Stimulated activated CD4-positive, alpha-beta T cell treated with anti-CD3 and anti-CD28 coated beads, Interleukin-4, amount 100 ng/mL, for 48 hours (primary cell): ENCODE results near the gene CHAT.

Experiments used
- DNase-seq, 2 donors: peaks; one replicate each; pipeline ENCODE4 v3.0.0-alpha.2; 2020; ENCODE audit warnings: low read depth in 2 of 2

Gene CHAT

GRCh38 chr10:49686651-49687050, 72.8 kb downstream of the CHAT start:
- DNase-seq, result no peak

- DNase-seq, result no peak
These were observed 74.5 kb downstream of the CHAT start for GRCh38 chr10:49688261-49688846.

- no peak for DNase-seq
These were observed 75.1 kb downstream of the CHAT start for GRCh38 chr10:49688920-49689319.

- DNase-seq, result no peak
These were observed 76.2 kb downstream of the CHAT start for GRCh38 chr10:49689882-49690510.

GRCh38 chr10:49690698-49691356, 77.0 kb downstream of the CHAT start:
- no peak for DNase-seq

GRCh38 chr10:49691588-49691987, 77.8 kb downstream of the CHAT start:
- no peak for DNase-seq

- no peak for DNase-seq
These were observed 80.6 kb downstream of the CHAT start for GRCh38 chr10:49694466-49694865.

- no peak for DNase-seq
These were observed 82.5 kb downstream of the CHAT start for GRCh38 chr10:49696311-49696710.

- DNase-seq, result no peak
These were observed 84.8 kb downstream of the CHAT start for GRCh38 chr10:49698679-49699078.

- no peak for DNase-seq
These were observed 86.4 kb downstream of the CHAT start for GRCh38 chr10:49700211-49700610.

- no peak for DNase-seq
These were observed 87.2 kb downstream of the CHAT start for GRCh38 chr10:49700997-49701396.

GRCh38 chr10:49707585-49707984, 93.7 kb downstream of the CHAT start:
- no peak for DNase-seq

- no peak for DNase-seq
These were observed 96.1 kb downstream of the CHAT start for GRCh38 chr10:49709934-49710333.

GRCh38 chr10:49710966-49711365, 97.1 kb downstream of the CHAT start:
- no peak for DNase-seq

GRCh38 chr10:49711481-49711880, 97.6 kb downstream of the CHAT start:
- no peak for DNase-seq

- no peak for DNase-seq
These were observed 99.4 kb downstream of the CHAT start for GRCh38 chr10:49713266-49713665.
